Renal cortical epithelial cell (primary cell): ENCODE measurements around the gene SLC16A3. TPM values are rescaled to one million over a fixed set of nuclear protein-coding genes. Genes with fewer than 3 reads are reported as not detected.

Source experiments
- DNase-seq: peaks from one replicate; pipeline ENCODE4 v3.0.0-alpha.2; 2011; ENCODE audit warnings: low read depth
- total RNA-seq: library from RNA; depleted of rRNA; stranded (reverse); fragments of >200 nt; gene quantifications from 2 replicates; pipeline ENCODE4 v1.2.3, GENCODE V29; 2014

SLC16A3 gene
- total RNA-seq, 1 donor from 2014 or later = 393 TPM

- no peak for DNase-seq
Observed at GRCh38 chr17:82236142-82236971, 7.5 kb downstream of the SLC16A3 start.

- no peak for DNase-seq
Observed at GRCh38 chr17:82237083-82237745, 8.4 kb downstream of the SLC16A3 start.

- no peak for DNase-seq
Observed at GRCh38 chr17:82237746-82238471, 9.1 kb downstream of the SLC16A3 start.

GRCh38 chr17:82238472-82239201, 9.8 kb downstream of the SLC16A3 start:
- peak; percentile 69 for DNase-seq

- DNase-seq = no peak
Observed at GRCh38 chr17:82239401-82239925, 10.6 kb downstream of the SLC16A3 start.

GRCh38 chr17:82239926-82240505, 11.2 kb downstream of the SLC16A3 start:
- no peak for DNase-seq

- DNase-seq = no peak
Observed at GRCh38 chr17:82240506-82241182, 11.8 kb downstream of the SLC16A3 start.

- peak; percentile 83 for DNase-seq
Observed at GRCh38 chr17:82241183-82241925, 12.5 kb downstream of the SLC16A3 start.

GRCh38 chr17:82241926-82242697, 13.3 kb downstream of the SLC16A3 start:
- DNase-seq = no peak

- DNase-seq = no peak
Observed at GRCh38 chr17:82242698-82242976, 13.8 kb downstream of the SLC16A3 start.

GRCh38 chr17:82242977-82243647, 14.3 kb downstream of the SLC16A3 start:
- DNase-seq = peak; percentile 72

- DNase-seq = no peak
Observed at GRCh38 chr17:82243648-82244412, 15.0 kb downstream of the SLC16A3 start.

GRCh38 chr17:82244413-82245133, 15.7 kb downstream of the SLC16A3 start:
- no peak for DNase-seq

GRCh38 chr17:82245134-82246039, 16.5 kb downstream of the SLC16A3 start:
- no peak for DNase-seq

- no peak for DNase-seq
Observed at GRCh38 chr17:82246040-82246364, 17.2 kb downstream of the SLC16A3 start.
